ENCODE data around the gene ZNF689.
"Not testable (repeated sequence)": the region's sequence is repeated elsewhere in the genome, so short reads cannot be mapped to it uniquely, and the experiment has no call there.

ZNF689 gene

DNA sequence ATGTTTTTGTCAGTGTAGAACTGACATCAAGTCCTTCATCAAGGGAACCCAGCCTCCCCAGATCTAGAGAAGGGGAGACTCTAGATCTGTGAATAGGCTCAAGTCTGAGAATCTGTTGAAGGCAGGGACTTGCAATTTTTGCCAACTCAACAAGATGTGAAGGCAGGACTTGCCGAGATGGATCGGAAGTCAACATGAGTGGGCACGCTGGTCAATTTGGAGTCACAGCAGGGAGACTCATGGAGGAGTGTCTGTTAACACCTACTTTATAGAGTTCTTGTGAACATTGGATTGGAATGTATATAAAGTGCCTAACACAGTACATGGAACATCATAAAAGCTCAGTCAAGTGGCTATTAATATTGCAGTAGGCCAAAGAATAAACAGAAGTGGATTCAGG lies 10.0 kb downstream of the ZNF689 start:
- DNase-seq (ENCODE audit: low read depth in 2 of 2) = no peak

DNA sequence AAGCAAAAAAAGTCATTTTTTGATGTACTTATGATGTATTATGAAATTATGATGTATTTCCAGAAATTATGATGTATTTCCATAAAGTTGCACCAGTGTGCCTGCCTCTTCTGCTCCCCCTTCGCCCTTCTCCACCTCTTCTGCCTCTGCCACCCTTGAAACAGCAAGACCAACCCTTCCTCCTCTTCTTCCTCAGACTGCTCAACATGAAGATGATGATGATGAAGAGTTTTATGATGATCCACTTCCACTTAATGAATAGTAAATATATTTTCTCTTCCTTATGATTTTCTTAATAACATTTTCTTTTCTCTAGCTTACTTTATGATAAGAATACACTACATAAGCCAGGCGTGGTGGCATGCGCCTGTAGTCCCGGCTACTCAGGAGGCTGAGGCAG lies 17.3 kb downstream of the ZNF689 start:
- DNase-seq (ENCODE audit: low read depth in 2 of 2) = no peak

DNA sequence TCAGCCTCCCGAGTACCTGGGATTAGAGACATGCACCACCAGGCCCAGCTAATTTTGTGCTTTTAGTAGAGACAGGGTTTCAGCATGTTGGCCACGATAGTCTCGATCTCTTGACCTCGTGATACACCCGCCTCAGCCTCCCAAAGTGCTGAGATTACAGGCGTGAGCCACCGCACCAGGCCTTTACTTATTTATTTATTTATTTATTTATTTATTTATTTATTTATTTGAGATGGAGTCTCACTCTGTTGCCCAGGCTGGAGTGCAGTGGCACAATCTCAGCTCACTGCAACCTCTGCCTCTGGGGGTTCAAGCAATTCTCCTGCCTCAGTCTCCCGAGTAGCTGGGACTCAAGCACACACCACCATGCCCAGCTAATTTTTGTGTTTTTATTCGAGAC lies 19.3 kb downstream of the ZNF689 start:
- not testable (repeated sequence) for DNase-seq (ENCODE audit: low read depth in 2 of 2)

DNA sequence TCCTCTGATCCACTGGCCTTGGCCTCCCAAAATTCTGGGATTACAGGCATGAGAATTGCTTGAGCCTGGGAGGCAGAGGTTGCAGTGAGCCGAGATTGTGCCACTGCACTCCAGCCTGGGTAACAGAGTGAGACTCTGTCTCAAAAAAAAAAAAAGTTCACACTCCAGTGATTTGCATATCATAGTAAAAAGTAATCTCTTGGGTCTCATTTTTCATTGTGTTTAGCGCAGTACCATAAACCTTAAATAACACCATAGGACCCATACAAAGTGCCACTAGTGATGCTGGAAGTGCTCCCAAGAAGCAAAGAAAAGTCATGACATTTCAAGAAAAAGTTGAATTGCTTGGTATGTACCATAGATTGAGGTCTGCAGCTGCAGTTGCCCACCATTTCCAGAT lies 20.6 kb downstream of the ZNF689 start:
- not testable (repeated sequence) for DNase-seq (ENCODE audit: low read depth in 2 of 2)

DNA sequence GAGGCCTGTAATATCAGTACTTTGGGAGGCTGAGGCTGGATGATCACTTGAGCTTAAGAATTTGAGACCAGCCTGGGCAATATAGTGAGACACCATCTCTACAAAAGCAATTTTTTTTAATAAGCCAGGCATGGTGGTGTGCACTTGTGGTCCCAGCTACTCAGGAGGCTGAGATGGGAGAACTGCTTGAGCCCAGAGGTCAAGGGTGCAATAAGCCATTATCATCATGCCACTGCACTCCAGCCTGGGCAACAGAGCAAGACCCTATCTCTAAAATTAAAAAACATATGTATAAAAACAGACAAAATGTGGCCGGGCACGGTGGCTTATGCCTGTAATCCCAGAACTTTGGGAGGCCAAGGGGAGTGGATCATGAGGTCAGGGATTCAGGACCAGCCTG lies 21.5 kb downstream of the ZNF689 start:
- no peak for DNase-seq (ENCODE audit: low read depth in 2 of 2)

DNA sequence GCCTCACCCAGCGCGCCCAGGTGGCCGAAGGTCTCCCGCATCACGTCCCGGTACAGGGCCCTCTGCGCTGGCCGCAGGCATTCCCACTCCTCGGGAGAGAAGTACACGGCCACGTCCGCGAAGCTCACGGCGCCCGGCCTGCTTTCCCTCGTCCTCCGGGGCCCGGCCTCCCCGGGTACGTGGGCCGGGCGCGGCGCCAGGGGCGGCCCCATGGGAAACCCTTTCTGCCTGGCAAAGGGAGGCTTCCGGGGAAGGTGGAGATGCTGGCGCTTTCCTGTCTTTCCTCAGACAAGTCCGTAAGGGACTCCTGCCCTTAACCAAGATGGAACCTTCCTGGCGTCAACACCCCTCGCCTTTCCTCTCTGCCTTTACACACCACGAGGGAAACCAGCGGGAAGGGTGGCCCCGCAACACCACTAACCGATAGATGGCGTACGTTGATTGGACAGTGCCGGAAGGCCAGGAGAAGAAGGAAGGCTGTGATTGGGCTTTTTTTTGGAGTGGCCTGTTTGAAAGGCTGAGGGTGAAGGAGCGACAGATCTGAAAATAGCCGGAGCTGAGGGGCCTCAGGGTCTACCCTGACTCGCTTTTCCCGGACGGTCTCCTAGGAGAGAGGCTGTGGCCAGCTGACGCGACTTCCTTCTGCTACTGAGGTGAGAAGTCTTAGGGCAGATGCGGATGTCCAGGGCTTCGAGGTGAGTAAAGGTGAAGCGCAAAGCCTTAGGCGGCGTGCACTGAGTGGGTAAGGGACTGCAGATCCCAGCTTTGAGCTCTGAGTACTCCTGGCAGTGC lies 24.6 kb downstream of the ZNF689 start, which contains the start of gene ZNF785:
Gene ZNF785 (minus strand): TSS at position 298 of the 792 bp plus-strand sequence. CDS start 86 bp downstream, at position 212.
- DNase-seq (ENCODE audit: low read depth in 2 of 2) = peak; percentile 75 to 84

DNA sequence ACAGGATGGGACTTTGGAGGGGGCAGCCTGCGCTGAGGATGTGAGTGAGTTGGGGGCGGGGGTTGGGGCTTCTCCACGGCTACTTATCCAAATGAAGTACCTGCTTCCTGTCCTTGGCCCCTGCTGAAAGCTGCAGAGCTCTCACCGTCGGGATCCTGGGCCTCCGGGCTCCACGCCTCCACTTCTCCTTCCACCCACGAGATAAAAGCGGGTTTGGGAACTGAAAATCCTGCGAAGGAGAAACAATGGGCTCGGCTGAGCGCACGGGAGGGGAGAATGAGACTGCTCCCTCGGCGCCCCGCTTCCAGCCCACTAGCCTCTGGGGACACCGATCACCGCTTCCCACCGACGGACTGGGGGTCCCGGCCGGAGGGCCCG lies 25.2 kb downstream of the ZNF689 start:
- DNase-seq (ENCODE audit: low read depth in 2 of 2) = no peak

DNA sequence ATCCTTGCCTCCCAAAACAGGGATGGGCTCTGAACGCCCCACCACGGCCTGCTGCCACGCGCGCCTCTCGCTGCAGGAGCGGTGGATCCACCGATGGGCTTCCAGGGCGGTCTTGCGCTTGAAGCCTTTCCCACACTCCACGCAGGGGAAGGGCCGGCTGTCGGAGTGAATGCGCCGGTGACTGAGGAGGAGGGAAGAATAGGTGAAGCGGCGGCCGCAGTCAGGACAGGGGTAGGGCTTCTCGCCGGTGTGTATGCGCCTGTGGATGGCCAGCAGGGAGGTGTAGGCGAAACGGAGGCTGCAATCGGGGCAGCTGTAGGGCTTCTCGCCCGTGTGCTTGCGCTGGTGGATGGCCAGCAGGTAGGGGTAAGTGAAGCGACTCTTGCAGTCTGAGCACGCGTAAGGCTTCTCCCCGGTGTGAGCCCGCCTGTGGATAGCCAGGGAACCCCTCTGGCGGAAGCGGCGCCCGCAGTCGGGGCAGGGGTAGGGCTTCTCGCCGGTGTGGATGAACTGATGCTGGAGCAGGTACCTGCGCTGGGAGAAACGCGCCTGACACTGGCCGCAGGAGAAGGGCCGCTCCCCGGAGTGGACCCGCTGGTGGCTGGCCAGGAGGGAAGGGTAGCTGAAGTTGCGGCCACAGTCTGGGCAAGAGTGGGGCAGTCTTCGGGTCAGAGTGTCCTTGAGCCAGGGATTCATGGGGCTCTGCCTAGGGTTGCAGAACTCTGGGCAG lies 27.4 kb downstream of the ZNF689 start:
- no peak for DNase-seq (ENCODE audit: low read depth in 2 of 2)

DNA sequence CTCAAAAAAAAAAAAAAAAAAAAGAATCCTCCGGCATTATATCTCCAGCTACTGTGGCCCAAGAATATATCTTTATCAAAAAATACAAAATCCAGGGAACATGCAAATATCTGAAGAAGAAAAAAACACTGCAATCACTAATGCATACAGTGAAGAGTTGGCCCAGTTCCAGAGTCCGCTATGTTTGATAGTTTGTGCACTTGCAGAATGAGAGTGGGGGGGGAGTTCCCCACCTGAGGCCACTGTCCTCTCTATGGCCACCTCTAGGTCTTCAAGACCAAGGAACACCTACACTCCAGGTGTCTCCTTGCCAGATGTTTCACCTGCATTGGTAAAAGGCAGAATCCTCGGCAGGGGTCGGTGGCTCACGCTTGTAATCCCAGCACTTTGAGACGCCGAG lies 28.7 kb downstream of the ZNF689 start:
- no peak for DNase-seq (ENCODE audit: low read depth in 2 of 2)

DNA sequence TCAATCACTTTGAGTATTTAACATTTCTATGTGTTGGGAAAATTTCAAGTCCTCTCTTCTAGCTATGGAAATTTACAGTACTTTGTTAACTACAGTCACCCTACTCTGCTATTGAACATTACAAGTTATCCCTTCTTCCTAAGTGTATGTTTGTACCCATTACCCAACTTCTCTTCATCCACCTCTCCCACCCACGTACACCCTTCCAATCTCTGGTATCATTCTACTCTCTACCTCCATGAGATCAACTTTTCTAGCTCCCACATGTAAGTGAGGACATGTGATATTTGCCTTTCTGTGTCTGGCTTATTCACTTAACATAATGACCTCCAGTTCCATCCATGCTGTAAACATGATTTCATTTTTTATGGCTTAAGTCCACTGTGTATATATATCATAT lies 35.5 kb downstream of the ZNF689 start:
- DNase-seq (ENCODE audit: low read depth in 2 of 2) = no peak

DNA sequence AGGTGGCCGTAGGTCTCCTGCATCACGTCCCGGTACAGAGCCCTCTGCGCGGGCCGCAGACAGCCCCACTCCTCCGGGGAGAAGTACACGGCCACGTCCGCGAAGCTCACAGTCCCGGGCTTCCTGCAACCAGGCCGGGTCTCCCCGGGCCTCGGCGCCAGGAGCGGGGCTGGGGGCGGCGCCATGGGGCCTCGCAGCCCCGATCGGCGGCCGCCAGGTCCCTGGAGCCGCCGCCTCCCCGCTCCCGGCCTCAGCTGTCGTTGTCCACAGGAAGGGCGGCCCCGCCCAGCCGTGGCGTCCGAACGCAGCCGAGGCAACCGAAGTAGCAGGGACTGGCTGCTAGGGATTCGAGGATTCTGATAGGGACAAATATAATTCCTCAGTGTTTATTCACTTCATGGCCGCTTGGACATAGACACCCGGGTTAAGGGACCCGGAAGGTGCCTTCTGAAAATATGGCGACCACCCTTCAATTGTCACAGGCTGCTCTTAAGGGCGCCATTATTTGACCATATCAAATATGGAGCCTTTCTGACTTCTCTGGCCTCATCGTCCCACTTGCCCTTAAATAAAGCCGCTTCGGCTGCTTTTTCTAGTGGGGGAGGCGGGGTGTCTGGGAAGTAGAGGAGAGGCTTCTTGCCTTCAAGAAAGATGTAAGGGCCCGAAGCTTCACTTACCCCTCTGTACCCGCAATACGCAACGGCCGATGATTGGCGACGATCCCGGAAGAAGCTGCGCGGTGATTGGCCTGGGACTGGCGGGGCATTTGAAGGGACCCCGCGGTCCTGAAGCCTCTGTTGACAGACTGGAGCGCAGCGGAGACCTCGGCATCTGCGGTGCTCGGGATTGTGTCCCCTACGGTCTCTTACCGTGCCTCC lies 38.5 kb downstream of the ZNF689 start, which contains the start of gene ZNF688:
Gene ZNF688 (minus strand): TSS at position 270 of the 878 bp plus-strand sequence. CDS start 85 bp downstream, at position 185.
- DNase-seq (ENCODE audit: low read depth in 2 of 2) = peak; percentile 81 to 93

DNA sequence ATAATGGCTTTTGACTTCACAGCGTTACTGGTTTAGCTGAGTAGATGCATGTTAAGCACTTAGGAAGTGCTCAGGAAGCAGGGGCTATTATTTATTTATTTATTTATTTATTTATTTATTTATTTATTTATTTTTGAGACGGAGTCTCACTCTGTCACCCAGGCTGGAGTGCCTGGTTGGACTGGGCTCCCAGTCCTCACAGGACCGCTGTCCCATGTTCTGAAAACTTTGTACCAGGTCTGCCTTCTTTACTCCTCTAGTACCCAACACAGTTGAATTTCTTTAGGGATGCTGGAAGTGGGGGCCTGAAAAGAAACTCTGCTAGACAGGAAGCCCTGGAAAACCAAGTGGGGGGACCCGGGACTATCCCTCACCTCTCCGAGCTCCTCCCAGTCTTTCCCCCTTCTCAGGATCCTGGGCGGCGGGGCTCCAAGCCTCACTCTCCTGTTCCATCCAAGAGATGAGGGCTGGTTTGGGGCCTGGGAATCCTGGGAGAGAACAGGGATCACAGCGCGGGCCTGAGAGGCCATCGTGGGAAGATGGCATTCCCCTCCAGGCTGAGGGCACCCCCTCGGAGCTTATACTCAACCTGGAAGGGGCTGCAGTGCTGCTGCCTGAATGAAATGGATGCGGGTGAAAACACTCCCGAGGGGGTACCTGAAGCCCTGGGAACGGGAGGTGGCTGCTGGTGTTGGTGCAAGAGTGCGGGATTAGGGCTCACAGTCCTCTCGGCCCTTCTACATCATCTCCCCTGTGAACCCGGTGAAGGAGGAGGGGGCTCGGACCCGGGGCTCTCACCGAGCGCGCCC lies 39.3 kb downstream of the ZNF689 start:
- DNase-seq (ENCODE audit: low read depth in 2 of 2) = no peak

DNA sequence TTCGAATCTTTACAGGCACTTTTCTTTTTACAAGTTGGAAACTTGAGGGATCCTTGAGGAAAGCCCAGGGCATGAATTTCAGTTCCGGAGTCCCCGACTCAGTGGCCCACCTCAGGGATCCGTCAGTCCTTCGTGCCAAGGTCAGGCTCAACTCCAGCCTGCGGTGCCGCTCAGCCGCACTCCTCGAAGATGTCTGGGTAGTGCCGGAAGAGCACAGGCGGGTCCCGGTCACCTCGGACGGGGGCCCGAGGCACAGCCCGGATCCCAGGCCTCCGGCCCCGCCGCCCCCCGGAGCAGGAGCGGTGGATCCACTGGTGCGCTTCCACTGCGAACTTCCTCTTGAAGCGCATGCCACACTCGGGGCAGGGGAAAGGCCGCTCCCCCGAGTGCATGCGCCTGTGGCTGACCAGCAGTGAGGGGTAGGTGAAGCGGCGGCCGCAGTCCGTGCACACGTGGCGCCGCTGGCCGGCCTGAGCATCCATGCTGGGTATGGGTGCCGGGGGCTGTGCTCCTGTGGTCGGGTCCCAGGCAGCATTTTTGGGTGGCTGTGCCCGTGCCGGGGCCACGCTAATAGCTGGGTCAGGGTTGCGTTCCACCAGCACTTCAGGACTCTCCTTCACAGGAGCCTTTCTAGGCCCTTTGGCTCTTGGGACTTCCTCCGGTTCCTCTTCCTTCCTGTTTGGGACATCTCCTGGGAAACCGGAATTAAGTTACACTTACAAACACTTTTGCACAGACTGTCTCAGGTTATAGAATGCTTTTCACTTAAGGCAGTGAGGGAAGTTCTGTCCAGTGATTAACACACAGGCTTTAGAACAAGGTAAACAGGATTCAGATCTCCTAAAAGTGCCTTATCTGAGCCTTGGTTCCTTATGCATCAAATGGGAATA lies 40.2 kb downstream of the ZNF689 start:
- DNase-seq (ENCODE audit: low read depth in 2 of 2) = no peak

DNA sequence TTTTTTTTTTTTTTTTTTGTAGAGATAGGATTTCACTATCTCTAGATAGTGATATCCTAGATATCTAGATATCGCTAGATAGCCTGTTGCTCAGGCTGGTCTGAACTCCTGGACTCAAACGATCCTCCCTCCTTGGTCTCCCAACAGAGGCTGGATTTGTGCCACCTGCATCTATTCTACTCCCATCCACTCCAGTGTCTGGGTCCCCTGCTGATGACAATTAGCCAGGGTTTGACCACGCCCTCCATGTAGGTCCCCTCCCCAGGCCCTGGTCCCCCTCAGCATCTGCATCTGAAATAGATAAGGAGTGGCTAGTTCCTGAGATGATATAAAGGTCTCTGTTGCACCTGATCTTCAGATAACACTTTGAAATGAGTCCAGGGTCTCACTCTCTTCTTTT lies 40.9 kb downstream of the ZNF689 start:
- no peak for DNase-seq (ENCODE audit: low read depth in 2 of 2)

DNA sequence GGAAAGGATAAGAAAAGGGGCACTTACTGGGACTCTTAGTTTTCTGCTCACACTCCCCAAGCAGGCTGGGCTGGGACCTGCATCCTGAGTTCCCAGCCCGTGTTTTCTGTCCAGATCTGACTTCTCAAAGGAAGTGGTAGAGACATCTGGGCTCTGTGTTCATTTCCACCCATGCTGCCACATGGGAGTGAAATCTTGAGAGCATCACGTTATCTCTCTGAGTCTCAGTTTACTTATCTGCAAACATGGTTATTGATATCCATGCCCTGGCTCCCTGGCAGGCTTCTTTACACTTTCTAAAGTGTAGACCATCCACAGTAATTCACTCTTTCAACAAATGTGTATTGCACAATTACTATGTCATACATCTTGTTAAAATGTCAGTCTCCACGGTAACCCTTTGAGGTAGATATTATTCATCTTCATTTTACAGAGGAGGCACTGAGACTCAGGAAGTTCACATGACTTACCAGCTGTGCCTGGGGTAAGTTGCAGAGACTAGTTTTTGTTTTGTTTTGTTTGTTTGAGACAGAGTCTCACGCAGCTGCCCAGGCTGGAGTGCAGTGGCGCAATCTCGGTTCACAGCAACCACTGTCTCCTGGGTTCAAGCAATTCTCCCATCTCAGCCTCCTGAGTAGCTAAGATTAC lies 42.1 kb downstream of the ZNF689 start:
- DNase-seq (ENCODE audit: low read depth in 2 of 2) = no peak

DNA sequence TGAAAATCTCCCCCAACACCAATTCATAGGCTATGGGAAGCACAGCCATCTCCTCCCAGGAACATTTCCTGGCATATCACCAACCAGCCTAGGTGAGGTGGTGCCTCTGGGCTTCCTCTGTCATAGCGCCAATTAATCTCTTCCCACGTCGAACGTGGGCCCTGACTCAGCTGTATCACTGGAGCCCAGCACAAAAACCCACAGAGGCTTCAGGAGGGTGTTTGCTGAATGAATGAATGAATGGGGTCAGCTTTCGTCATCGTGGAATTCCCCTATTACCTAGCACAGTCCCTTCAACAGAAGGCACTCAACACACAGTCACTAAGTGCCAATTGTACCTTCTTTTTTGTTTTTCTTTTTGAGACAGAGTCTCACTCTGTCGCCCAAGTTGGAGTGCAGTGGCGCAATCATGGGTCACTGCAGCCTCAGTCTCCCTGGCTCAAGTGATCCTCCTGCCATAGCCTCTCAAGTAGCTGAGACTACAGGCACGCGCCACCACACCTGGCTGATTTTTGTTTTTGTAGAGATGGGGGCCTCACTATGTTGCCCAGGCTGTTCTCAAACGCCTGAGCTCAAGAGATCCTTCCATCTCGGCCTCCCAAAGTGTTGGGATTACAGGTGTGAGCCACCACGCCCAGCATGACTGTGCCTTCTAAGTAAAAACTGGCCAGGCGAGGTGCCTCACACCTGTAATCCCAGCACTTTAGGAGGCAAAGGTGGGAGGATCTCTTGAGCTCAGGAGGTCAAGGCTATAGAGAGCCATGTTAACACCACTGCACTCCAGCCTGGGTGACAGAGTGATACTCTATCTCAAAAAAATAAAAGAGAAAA lies 42.8 kb downstream of the ZNF689 start:
- DNase-seq (ENCODE audit: low read depth in 2 of 2) = peak; percentile 49 to 63

DNA sequence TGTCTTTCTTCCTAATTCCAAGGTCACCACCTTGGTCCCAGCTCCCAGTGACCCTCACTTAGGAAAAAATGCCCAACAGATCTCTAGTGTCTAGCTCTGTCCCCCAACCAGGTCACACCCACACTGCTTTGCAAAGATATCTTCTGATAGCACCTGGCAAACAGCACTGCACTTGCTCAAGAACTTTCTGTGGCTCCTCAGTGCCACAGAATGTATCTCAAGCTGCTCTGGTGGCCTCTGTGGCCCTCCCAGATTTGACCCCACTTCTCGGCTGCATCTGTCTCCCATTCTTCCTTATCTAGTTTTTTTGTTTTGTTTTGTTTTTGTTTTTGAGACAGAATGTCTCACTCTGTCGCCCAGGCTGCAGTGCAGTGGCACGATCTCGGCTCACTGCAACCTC lies 43.7 kb downstream of the ZNF689 start:
- no peak for DNase-seq (ENCODE audit: low read depth in 2 of 2)

DNA sequence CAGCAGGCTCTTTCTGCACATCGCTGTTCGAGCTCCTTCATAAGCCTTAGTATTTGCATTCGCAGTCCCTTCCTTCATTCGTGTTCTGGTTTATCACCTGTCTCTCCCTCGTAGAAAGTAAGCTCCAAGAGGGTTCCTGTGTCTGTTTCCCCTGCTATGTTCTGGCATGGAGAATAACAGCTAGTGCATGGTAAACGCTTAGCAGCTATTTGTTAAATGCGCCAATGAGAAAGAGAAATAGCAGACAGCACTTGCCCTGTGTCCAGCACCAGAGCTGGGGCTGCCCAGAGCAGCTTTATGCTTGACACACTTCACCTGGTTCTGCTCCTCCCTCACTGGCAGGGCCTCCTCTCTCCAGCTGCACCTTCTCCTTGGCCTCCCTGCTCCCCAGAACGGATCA lies 44.2 kb downstream of the ZNF689 start:
- no peak for DNase-seq (ENCODE audit: low read depth in 2 of 2)

DNA sequence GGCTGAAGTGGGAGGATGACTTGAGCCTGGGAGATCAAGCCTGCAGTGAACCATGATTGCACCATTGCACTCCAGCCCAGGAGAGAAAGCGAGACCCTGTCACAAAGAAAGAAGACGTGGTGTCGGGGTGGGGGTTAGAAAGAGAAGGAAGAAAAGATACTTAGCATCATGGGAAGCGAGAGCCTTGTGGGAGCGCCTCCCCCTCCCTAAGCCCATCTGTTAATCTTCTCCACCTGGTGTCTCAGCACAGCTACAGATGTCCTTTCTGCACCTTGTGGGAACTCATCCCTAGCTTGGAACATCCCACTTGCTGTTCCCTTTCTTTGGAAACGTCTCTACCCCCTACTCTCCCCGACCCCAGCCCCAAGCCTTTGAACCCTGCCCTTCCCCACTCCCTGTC lies 44.7 kb downstream of the ZNF689 start:
- no peak for DNase-seq (ENCODE audit: low read depth in 2 of 2)
